Fibroblast of lung (primary cell): ENCODE measurements around the gene TGM6. TPM values are rescaled to one million over a fixed set of nuclear protein-coding genes. Genes with fewer than 3 reads are reported as not detected.

Experiments
- DNase-seq, 2 donors: peaks; one replicate each; pipeline versions ENCODE4 v3.0.0 to v3.0.0-alpha.2; 2010; ENCODE audit warnings: low read depth in 2 of 2
- H2AFZ ChIP-seq: 2 replicates; pipeline ENCODE4 v1.5.1; 2012; ENCODE audit warnings: low read length, control low read depth, inconsistent platforms
- H3K27ac ChIP-seq: 2 replicates; pipeline ENCODE4 v1.5.1; 2011; ENCODE audit warnings: low read length, control low read depth; ENCODE audit not compliant: insufficient read depth
- H3K27me3 ChIP-seq: 2 replicates; pipeline ENCODE4 v1.5.1; 2011; ENCODE audit warnings: mild to moderate bottlenecking, low read length; ENCODE audit not compliant: control insufficient read depth, insufficient read depth
- H3K36me3 ChIP-seq: 2 replicates; pipeline ENCODE4 v1.5.1; 2011; ENCODE audit warnings: low read length; ENCODE audit not compliant: control insufficient read depth, insufficient read depth
- H3K4me1 ChIP-seq: 2 replicates; pipeline ENCODE4 v1.5.1; 2011; ENCODE audit warnings: low read length; ENCODE audit not compliant: control insufficient read depth, insufficient read depth; ENCODE audit errors: extremely low read depth
- H3K4me2 ChIP-seq: 2 replicates; pipeline ENCODE4 v1.5.1; 2011; ENCODE audit warnings: low read length, control low read depth; ENCODE audit not compliant: insufficient read depth; ENCODE audit errors: extremely low read depth
- H3K4me3 ChIP-seq, 4 experiments: fragments of 200-600 bp in 1 of 4; sonication (generic) in 1 of 4; replicated peaks in 1 of 4; 2 replicates each; pipeline ENCODE4 v1.5.1; 2011 to 2016; ENCODE audit warnings: low read length in 4 of 4, low read depth in 3 of 4, mild to moderate bottlenecking in 3 of 4, control low read depth in 2 of 4, inconsistent platforms in 1 of 4, mixed read lengths in 1 of 4; ENCODE audit not compliant: insufficient read depth in 1 of 4; ENCODE audit errors: control extremely low read depth in 1 of 4
- H3K79me2 ChIP-seq: 2 replicates; pipeline ENCODE4 v1.5.1; 2012; ENCODE audit warnings: mild to moderate bottlenecking, low read length, inconsistent platforms; ENCODE audit not compliant: control insufficient read depth, insufficient read depth
- H3K9ac ChIP-seq: 2 replicates; pipeline ENCODE4 v1.5.1; 2011; ENCODE audit warnings: mild to moderate bottlenecking, low read length, control low read depth; ENCODE audit not compliant: insufficient read depth
- H3K9me3 ChIP-seq: 2 replicates; pipeline ENCODE4 v1.5.1; 2012; ENCODE audit warnings: low read depth, low read length; ENCODE audit not compliant: control insufficient read depth, insufficient read depth
- H4K20me1 ChIP-seq: 2 replicates; pipeline ENCODE4 v1.5.1; 2011; ENCODE audit warnings: low read length; ENCODE audit not compliant: control insufficient read depth, insufficient read depth; ENCODE audit errors: extremely low read depth
- CTCF ChIP-seq, 2 donors: IDR thresholded peaks in 1 of 2; conservative IDR thresholded peaks in 1 of 2; 1 replicate in 1 of 2; 2 replicates in 1 of 2; pipeline ENCODE4 v1.5.1; 2011 to 2012; ENCODE audit warnings: low read length in 2 of 2, control low read depth in 1 of 2, inconsistent platforms in 1 of 2, low read depth in 1 of 2, mild to moderate bottlenecking in 1 of 2
- EZH2 ChIP-seq: IDR thresholded peaks from 2 replicates; pipeline ENCODE4 v1.5.1; 2012; ENCODE audit warnings: low read length, control low read depth, mild to moderate bottlenecking; ENCODE audit errors: missing control alignments
- polyA plus RNA-seq, 2 donors: library from polyadenylated mRNA; depleted of rRNA in 1 of 2; stranded (reverse) in 1 of 2; unstranded in 1 of 2; fragments of >200 nt; gene quantifications; 2 replicates each; pipeline ENCODE4 v1.2.1, GENCODE V29; 2011 to 2012; ENCODE audit warnings: missing spikeins in 1 of 2
- total RNA-seq: library from RNA; depleted of rRNA; stranded (reverse); fragments of >200 nt; gene quantifications from 2 replicates; pipeline ENCODE4 v1.2.1, GENCODE V29; 2014

The TGM6 gene
- total and polyA plus RNA-seq, 2 donors (not counting 1 experiment from before 2014, with no cell fraction given): not detected

DNA sequence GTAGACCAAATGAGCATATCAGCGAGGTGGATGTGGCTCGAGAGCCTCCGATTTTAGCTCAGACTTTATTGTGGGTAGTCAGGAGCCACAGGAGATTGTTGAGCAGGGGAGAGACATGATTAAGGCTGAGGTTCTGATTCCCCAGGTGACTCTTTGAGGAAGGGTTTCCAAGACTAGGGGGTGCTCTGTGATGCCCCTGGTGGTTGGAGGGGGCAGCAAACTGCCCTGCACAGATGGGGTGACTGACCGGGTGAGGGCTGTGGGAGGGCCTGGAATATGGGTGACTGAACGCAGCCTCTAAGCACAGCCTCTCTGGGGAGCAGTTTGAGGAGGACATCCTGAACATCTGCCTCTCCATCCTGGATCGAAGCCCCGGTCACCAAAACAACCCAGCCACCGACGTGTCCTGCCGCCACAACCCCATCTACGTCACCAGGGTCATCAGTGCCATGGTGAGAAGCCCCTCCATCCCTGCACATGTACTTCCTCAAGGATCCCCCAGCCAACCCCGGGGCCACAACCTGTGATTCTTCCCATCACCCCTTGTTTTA is 17.0 kb downstream of the TGM6 start:
- no peak overlapping the region for H3K4me2 ChIP-seq
- no peak overlapping the region for H2AFZ ChIP-seq
- H3K79me2 ChIP-seq: no peaks in the 10 kb centered on the region
- no peak overlapping the region for H3K27ac ChIP-seq
- DNase-seq: no peak
- no peaks in the 10 kb centered on the region for H4K20me1 ChIP-seq
- no peaks in the 10 kb centered on the region for H3K4me1 ChIP-seq
- no peak for TF ChIP-seq CTCF (conservative IDR thresholded peaks at IDR 0.05 in 1 of 2, IDR thresholded peaks at IDR 0.05 in 1 of 2; ENCODE audit: low read depth in 1 of 2, low read length in 2 of 2)
- TF ChIP-seq EZH2: no peak
- H3K36me3 ChIP-seq: no peaks in the 10 kb centered on the region
- no peaks in the 10 kb centered on the region for H3K27me3 ChIP-seq
- no peaks in the 10 kb centered on the region for H3K9me3 ChIP-seq
- H3K4me3 ChIP-seq: no peak overlapping the region
- H3K9ac ChIP-seq: no peak overlapping the region

DNA sequence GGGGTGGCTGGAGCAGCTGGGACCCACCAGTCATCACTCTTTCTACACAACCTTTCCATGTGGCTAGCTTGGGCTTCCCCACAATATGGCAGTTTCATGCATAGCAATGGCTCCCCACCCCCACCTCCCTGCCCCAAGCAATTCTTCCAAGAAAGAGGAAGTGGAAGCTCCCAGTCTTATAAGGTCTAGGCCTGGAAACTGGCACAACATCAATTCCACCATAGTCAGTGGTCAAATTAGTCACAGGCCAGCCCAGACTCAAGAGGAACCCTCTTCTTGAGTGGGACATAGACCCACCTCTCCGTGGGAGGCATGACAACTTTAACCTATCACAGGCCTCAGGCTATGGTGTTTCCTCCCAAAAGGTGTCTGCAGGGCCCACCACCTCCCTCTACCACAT is 17.7 kb downstream of the TGM6 start:
- Histone ChIP-seq H3K4me3 (no peak overlapping the region), H3K27me3 (no peaks in the 10 kb centered on the region), H2AFZ (no peak overlapping the region), H3K79me2 (no peaks in the 10 kb centered on the region), H4K20me1 (no peaks in the 10 kb centered on the region), H3K36me3 (no peaks in the 10 kb centered on the region), H3K27ac (no peak overlapping the region), H3K9me3 (no peaks in the 10 kb centered on the region), H3K9ac (no peak overlapping the region), H3K4me2 (no peak overlapping the region), H3K4me1 (no peaks in the 10 kb centered on the region)
- TF ChIP-seq EZH2 (no peak), CTCF (conservative IDR thresholded peaks at IDR 0.05 in 1 of 2, IDR thresholded peaks at IDR 0.05 in 1 of 2; ENCODE audit: low read depth in 1 of 2, low read length in 2 of 2) (no peak)
- DNase-seq: no peak

- Histone ChIP-seq H3K4me3 (no peak overlapping the region), H3K4me1 (no peaks in the 10 kb centered on the region), H2AFZ (no peak overlapping the region), H3K27me3 (no peaks in the 10 kb centered on the region), H3K79me2 (no peaks in the 10 kb centered on the region), H3K36me3 (no peaks in the 10 kb centered on the region), H3K9ac (no peak overlapping the region), H3K4me2 (no peak overlapping the region), H3K27ac (no peak overlapping the region), H4K20me1 (no peaks in the 10 kb centered on the region), H3K9me3 (no peaks in the 10 kb centered on the region)
- no peak for TF ChIP-seq EZH2
- no peak for TF ChIP-seq CTCF (conservative IDR thresholded peaks at IDR 0.05 in 1 of 2, IDR thresholded peaks at IDR 0.05 in 1 of 2; ENCODE audit: low read depth in 1 of 2, low read length in 2 of 2)
- DNase-seq: no peak
Observed at GRCh38 chr20:2399390-2399789, 18.7 kb downstream of the TGM6 start.
